ENCODE data around the gene TBCK.

The TBCK gene

DNA sequence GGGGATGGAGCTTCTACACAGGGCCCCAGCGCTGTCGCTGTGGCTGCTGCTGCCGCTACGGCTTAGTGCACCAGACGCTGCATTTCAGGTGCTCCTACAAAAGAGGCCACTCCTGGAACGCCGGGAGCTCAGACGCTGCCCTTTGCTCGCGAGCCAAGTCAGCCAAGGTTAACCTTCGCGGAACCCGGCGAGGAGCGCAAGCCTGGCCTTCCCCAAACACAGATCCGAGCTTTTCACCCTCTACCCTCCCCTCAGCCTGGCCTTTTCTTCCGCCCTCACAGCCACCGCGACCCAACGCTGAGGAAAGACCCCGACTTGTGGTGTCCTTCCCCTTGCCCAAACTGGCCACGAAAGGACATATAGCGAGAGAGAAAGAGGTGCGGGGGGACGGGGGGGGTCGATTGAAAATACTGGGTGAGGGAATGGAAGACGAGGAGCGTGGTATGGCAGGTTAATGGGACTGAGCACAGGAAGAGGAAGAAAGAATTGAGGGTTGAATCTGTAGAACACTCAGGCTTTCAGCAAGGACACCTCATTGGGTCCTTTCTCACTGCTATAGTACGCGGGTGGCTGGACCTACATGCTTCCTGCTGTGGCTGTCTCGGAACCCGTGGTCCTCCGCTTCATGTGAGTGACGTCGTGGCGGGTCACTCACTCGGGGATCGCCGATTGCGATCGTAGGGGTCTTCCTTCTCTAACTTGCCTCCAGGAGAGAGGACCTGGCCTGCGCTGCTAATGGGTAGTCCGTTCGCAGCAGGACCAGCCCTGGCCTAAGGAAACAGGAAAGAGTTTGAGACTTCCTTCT is at the start of gene TBCK, which contains the start of gene AIMP1:
TBCK (minus strand) TSS at position 242 of the 805 bp plus-strand sequence. CDS start 7,249 bp downstream, outside the sequence.
AIMP1 (plus strand) TSS at position 583 of the 805 bp plus-strand sequence. CDS start 8,460 bp downstream, outside the sequence.
- CTCF ChIA-PET: interaction anchor here (1.0 to 1.8 kb wide), 3 partner anchors 11 to 50 kb away, joined by 3 to 5 read pairs (median 3); no protein-coding TSS in a partner anchor
- H3K4me3 Mint-ChIP-seq: no peak within 1 kb of the TSS

DNA sequence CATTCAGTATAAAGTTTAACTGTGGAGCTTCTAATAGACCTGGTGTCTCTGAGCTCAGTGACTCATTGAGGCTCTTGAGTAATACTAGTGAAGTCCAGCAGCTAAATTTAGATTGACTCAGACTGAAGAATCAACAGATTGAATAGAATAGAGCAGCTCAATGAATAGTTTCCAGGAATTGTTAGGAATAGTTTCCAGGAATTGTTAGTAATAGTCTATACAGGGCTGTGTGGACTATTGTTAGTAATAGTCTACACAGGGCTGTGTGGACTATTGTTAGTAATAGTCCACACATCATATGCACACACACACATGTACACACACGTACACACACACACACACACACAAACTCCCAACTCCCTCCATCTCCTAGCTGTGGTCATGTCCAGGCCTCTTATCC is 49.6 kb upstream of the TBCK start:
- no peaks in the 10 kb centered on the region for H3K9me3 Mint-ChIP-seq
- no peak overlapping the region for H3K4me3 Mint-ChIP-seq
- CTCF ChIA-PET: interaction anchor here (1.3 kb wide), 1 partner anchor 11 kb away, joined by 3 read pairs; no protein-coding TSS in a partner anchor
- no peak for DNase-seq
- no peak overlapping the region for H3K27ac Mint-ChIP-seq
- peaks cover 8% of the 10 kb centered on the region for H3K27me3 Mint-ChIP-seq
- H3K36me3 Mint-ChIP-seq: no peaks in the 10 kb centered on the region
- no peaks in the 10 kb centered on the region for H3K4me1 Mint-ChIP-seq

More for the DNA sequence above, at the start of gene TBCK, which contains the start of gene AIMP1:
- H3K4me1 Mint-ChIP-seq: peaks cover 29% of the 10 kb centered on the region
- peak; percentile 91 for DNase-seq
- H3K27ac Mint-ChIP-seq: no peak within 1 kb of the TSS
- H3K9me3 Mint-ChIP-seq: no peaks in the 10 kb centered on the region
- no peaks in the 10 kb centered on the region for H3K27me3 Mint-ChIP-seq
- peaks cover 16% of the 10 kb centered on the region for H3K36me3 Mint-ChIP-seq

DNA sequence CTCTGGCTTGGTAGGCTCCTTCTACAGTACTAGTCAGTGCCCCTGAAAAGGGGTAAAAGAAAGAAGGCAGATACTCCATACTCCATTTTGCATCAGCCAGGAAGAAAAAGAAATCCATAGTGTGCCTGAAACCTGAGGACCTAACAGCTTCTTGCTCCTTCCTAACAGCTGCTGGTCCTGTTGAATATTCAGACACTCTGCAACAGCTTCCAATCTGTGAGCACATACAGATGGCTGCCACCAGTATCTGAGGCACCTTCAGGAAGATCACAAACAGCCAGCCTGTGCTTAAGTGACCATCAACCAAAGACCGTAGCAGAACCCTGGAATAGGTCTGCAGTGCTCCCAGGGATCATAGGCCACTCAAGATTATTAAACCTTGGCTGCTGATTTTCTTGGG is 48.3 kb upstream of the TBCK start:
- CTCF ChIA-PET: no interaction called here

DNA sequence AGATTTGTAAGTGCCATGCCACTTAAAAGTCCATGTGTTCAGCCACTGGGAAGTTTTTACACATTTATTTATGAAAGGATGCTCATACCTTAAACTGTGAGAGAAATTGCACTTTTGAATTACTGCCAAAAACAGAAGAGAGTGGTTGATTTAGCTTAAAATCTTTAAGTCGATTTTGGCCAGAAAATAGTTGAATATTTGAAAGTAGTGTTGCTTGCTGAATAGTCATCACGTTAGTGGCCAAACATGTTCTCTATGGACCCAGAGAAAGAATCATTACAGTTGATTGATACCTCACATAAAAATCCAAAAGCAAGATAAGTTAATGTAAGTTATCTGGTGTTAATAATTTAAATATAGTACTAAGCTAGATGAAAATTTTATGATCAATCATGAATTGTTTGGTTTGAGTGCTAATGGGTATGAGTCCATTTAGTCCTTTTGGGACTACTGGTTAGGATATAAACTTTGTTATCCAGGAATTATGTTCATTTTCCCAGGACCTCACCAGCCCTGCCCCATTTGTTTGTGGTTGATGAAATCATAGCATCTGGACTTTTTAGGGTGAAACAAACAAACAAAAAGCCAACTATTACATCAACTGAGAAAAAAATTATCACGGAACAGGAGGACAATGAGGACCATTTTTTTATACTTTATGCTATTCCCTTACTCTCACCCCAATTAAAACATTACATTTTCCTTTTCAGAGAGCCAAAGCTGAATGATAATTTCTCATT is 46.2 kb upstream of the TBCK start:
- no peak overlapping the region for H3K4me3 Mint-ChIP-seq
- H3K4me1 Mint-ChIP-seq: no peaks in the 10 kb centered on the region
- no peak for DNase-seq
- H3K27me3 Mint-ChIP-seq: no peaks in the 10 kb centered on the region
- no peaks in the 10 kb centered on the region for H3K9me3 Mint-ChIP-seq
- H3K27ac Mint-ChIP-seq: no peak overlapping the region
- H3K36me3 Mint-ChIP-seq: no peaks in the 10 kb centered on the region
- CTCF ChIA-PET: no interaction called here

More for the DNA sequence above, 48.3 kb upstream of the TBCK start:
- Mint-ChIP-seq H3K9me3 (no peaks in the 10 kb centered on the region), H3K36me3 (no peaks in the 10 kb centered on the region), H3K4me3 (no peak overlapping the region), H3K27ac (no peak overlapping the region), H3K27me3 (peaks cover under 1% of the 10 kb centered on the region), H3K4me1 (no peaks in the 10 kb centered on the region)
- no peak for DNase-seq

- CTCF ChIA-PET: no interaction called here
- no peaks in the 10 kb centered on the region for H3K36me3 Mint-ChIP-seq
- H3K4me1 Mint-ChIP-seq: no peaks in the 10 kb centered on the region
Observed at GRCh38 chr4:106358899-106359298, 42.9 kb upstream of the TBCK start.

GRCh38 chr4:106355193-106355592 is 39.2 kb upstream of the TBCK start:
- DNase-seq: no peak
- Mint-ChIP-seq H3K27ac (no peak overlapping the region), H3K27me3 (no peaks in the 10 kb centered on the region), H3K9me3 (no peaks in the 10 kb centered on the region), H3K4me1 (no peaks in the 10 kb centered on the region), H3K36me3 (peaks cover 4% of the 10 kb centered on the region), H3K4me3 (no peak overlapping the region)
- CTCF ChIA-PET: interaction anchor here (1.3 kb wide), 1 partner anchor 10 kb away, joined by 3 read pairs; no protein-coding TSS in a partner anchor

More at GRCh38 chr4:106358899-106359298, 42.9 kb upstream of the TBCK start:
- Mint-ChIP-seq H3K9me3 (no peaks in the 10 kb centered on the region), H3K27me3 (no peaks in the 10 kb centered on the region), H3K4me3 (no peak overlapping the region), H3K27ac (no peak overlapping the region)
- no peak for DNase-seq

- H3K27me3 Mint-ChIP-seq: no peaks in the 10 kb centered on the region
- H3K36me3 Mint-ChIP-seq: peaks cover 6% of the 10 kb centered on the region
- CTCF ChIA-PET: no interaction called here
- no peak overlapping the region for H3K4me3 Mint-ChIP-seq
- DNase-seq: no peak
- H3K9me3 Mint-ChIP-seq: no peaks in the 10 kb centered on the region
- no peak overlapping the region for H3K27ac Mint-ChIP-seq
- no peaks in the 10 kb centered on the region for H3K4me1 Mint-ChIP-seq
Observed at GRCh38 chr4:106353786-106354185, 37.8 kb upstream of the TBCK start.

DNA sequence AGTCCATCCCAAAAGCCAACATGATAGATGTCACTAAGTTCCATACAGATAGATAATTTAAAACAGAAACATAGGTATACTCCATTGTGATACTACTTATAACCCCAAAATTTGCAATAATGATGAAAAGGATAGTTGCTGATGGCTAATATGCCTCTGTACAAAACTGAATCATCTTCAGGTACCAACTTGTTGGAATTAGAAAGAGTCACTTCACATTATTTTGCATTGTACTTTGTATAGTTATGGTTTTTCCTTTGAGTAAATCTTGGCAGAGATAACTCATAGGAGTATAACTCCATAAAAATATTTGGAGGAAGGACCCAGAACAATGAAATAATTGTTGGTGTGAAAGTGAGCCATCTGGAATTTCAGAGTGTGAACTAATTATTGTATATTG is 35.0 kb upstream of the TBCK start:
- H3K27ac Mint-ChIP-seq: no peak overlapping the region
- no peak for DNase-seq
- H3K4me3 Mint-ChIP-seq: no peak overlapping the region
- CTCF ChIA-PET: no interaction called here
- peaks cover 16% of the 10 kb centered on the region for H3K36me3 Mint-ChIP-seq
- no peaks in the 10 kb centered on the region for H3K27me3 Mint-ChIP-seq
- no peaks in the 10 kb centered on the region for H3K4me1 Mint-ChIP-seq
- no peaks in the 10 kb centered on the region for H3K9me3 Mint-ChIP-seq

DNA sequence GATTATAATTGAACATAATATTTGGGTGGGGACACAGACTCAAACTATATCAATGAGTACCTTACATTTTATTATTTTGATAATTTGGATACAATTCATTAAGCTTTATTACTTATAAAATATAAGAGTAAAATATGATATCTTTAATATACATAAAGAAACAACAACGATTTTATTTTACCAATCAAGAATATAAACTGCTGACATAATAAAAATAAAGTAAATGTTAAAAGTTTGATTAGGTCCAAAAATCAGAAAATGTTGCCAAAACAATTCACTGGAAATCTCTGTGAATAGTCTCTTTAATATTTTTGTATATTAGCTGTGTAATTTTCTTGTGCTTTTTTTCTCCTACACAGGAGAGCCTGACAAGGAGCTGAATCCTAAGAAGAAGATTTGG is 31.2 kb upstream of the TBCK start:
- H3K27me3 Mint-ChIP-seq: no peaks in the 10 kb centered on the region
- H3K9me3 Mint-ChIP-seq: no peaks in the 10 kb centered on the region
- DNase-seq: no peak
- no peaks in the 10 kb centered on the region for H3K4me1 Mint-ChIP-seq
- H3K4me3 Mint-ChIP-seq: no peak overlapping the region
- H3K27ac Mint-ChIP-seq: no peak overlapping the region
- CTCF ChIA-PET: interaction anchor here (0.8 kb wide), 1 partner anchor 747 kb away, joined by 3 read pairs; no protein-coding TSS in a partner anchor
- peaks cover 29% of the 10 kb centered on the region for H3K36me3 Mint-ChIP-seq

GRCh38 chr4:106344647-106344970 is 28.6 kb upstream of the TBCK start:
- H3K27ac Mint-ChIP-seq: no peak overlapping the region
- CTCF ChIA-PET: no interaction called here
- H3K4me3 Mint-ChIP-seq: no peak overlapping the region
- H3K9me3 Mint-ChIP-seq: no peaks in the 10 kb centered on the region
- no peak for DNase-seq
- peaks cover 46% of the 10 kb centered on the region for H3K36me3 Mint-ChIP-seq
- no peaks in the 10 kb centered on the region for H3K27me3 Mint-ChIP-seq
- peaks cover 6% of the 10 kb centered on the region for H3K4me1 Mint-ChIP-seq

GRCh38 chr4:106343865-106344646 is 28.0 kb upstream of the TBCK start:
- Mint-ChIP-seq H3K9me3 (no peaks in the 10 kb centered on the region), H3K4me1 (peaks cover 6% of the 10 kb centered on the region), H3K36me3 (peaks cover 50% of the 10 kb centered on the region), H3K27ac (no peak overlapping the region), H3K4me3 (no peak overlapping the region), H3K27me3 (no peaks in the 10 kb centered on the region)
- CTCF ChIA-PET: no interaction called here
- DNase-seq: no peak

GRCh38 chr4:106340774-106341173 is 24.8 kb upstream of the TBCK start:
- Mint-ChIP-seq H3K4me3 (no peak overlapping the region), H3K9me3 (peaks cover 7% of the 10 kb centered on the region), H3K27me3 (no peaks in the 10 kb centered on the region), H3K4me1 (peaks cover 6% of the 10 kb centered on the region), H3K27ac (no peak overlapping the region), H3K36me3 (peaks cover 67% of the 10 kb centered on the region)
- CTCF ChIA-PET: no interaction called here
- no peak for DNase-seq

DNA sequence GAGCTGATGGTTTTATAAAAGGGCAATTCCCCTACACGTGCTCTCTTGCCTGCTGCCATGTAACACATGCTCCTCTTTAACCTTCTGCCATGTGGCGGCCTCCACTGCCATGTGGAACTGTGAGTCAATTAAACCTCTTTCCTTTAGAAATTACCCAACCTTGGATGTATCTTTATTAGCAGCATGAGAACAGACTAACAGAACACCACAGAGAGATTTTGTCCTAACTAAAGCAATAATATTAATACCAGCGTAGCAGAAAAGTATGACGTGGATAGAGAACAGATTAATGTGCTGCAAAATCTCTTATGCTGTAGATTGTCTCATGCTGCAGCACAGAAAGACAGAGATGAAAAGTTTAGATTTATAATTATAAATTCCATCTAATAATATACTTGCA is 23.4 kb upstream of the TBCK start:
- Mint-ChIP-seq H3K36me3 (peaks cover 68% of the 10 kb centered on the region), H3K4me3 (no peak overlapping the region), H3K27ac (no peak overlapping the region), H3K9me3 (peaks cover 7% of the 10 kb centered on the region), H3K4me1 (peaks cover 6% of the 10 kb centered on the region), H3K27me3 (no peaks in the 10 kb centered on the region)
- no peak for DNase-seq
- CTCF ChIA-PET: interaction anchor here (1.1 kb wide), 1 partner anchor 11 kb away, joined by 4 read pairs; no protein-coding TSS in a partner anchor

DNA sequence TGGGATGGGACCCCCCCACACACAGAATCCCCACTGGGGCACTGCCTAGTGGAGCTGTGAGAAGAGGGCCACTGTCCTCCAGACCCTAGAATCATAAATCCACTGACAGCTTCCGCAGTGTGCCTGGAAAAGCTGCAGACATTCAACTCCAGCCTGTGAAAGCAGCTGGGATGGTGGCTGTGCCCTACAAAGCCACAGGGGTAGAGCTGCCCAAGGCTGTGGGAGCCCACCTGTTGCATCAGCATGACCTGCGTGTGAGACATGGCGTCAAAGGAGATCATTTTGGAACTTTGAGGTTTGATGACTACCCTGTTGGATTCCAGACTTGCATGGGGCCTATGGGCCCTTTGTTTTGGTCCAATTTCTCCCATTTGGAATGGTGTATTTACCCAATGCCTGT is 22.7 kb upstream of the TBCK start:
- no peak overlapping the region for H3K27ac Mint-ChIP-seq
- H3K36me3 Mint-ChIP-seq: peaks cover 70% of the 10 kb centered on the region
- H3K4me1 Mint-ChIP-seq: peaks cover 6% of the 10 kb centered on the region
- H3K9me3 Mint-ChIP-seq: peaks cover 7% of the 10 kb centered on the region
- CTCF ChIA-PET: interaction anchor here (1.1 kb wide), 1 partner anchor 10 kb away, joined by 4 read pairs; no protein-coding TSS in a partner anchor
- no peak overlapping the region for H3K4me3 Mint-ChIP-seq
- no peaks in the 10 kb centered on the region for H3K27me3 Mint-ChIP-seq
- DNase-seq: no peak
